HG03108 (cell line): Measurements from ENCODE around the gene SLC12A7.
"Not testable (repeated sequence)": the region's sequence is repeated elsewhere in the genome, so short reads cannot be mapped to it uniquely, and the experiment has no call there.

Experiments used
- ATAC-seq: cut with Tn5 transposase; IDR thresholded peaks from one replicate; pipeline ENCODE4 v1.9.1; 2021; ENCODE audit warnings: moderate library complexity; ENCODE audit not compliant: unreplicated experiment

The SLC12A7 gene

GRCh38 chr5:1027631-1028441, 84.0 kb downstream of the SLC12A7 start:
- no peak for ATAC-seq

- ATAC-seq, result no peak
Measured at GRCh38 chr5:1026700-1027621, 84.9 kb downstream of the SLC12A7 start.

- ATAC-seq, result not testable (repeated sequence)
Measured at GRCh38 chr5:1021969-1022336, 89.9 kb downstream of the SLC12A7 start.

- ATAC-seq, result no peak
Measured at GRCh38 chr5:1021136-1021968, 90.5 kb downstream of the SLC12A7 start.

GRCh38 chr5:1020452-1020961, 91.4 kb downstream of the SLC12A7 start:
- no peak for ATAC-seq

GRCh38 chr5:1019001-1019905, 92.6 kb downstream of the SLC12A7 start:
- ATAC-seq, result no peak

- no peak for ATAC-seq
Measured at GRCh38 chr5:1018596-1018995, 93.3 kb downstream of the SLC12A7 start.

GRCh38 chr5:1017691-1018455, 94.0 kb downstream of the SLC12A7 start:
- no peak for ATAC-seq

- no peak for ATAC-seq
Measured at GRCh38 chr5:1017056-1017455, 94.8 kb downstream of the SLC12A7 start.

- no peak for ATAC-seq
Measured at GRCh38 chr5:1016476-1016875, 95.4 kb downstream of the SLC12A7 start.

GRCh38 chr5:1016036-1016435, 95.8 kb downstream of the SLC12A7 start:
- no peak for ATAC-seq

GRCh38 chr5:1015507-1015906, 96.4 kb downstream of the SLC12A7 start:
- no peak for ATAC-seq

- ATAC-seq, result no peak
Measured at GRCh38 chr5:1014781-1015221, 97.1 kb downstream of the SLC12A7 start.

- ATAC-seq, result no peak
Measured at GRCh38 chr5:1014346-1014745, 97.5 kb downstream of the SLC12A7 start.

- ATAC-seq, result no peak
Measured at GRCh38 chr5:1013948-1014301, 97.9 kb downstream of the SLC12A7 start.

GRCh38 chr5:1013238-1013947, 98.5 kb downstream of the SLC12A7 start:
- ATAC-seq, result no peak

- no peak for ATAC-seq
Measured at GRCh38 chr5:1012900-1013237, 99.0 kb downstream of the SLC12A7 start.

GRCh38 chr5:1012313-1012841, 99.5 kb downstream of the SLC12A7 start:
- no peak for ATAC-seq
